Heart left ventricle (tissue), 13 donors: ENCODE data around the gene ZDHHC3.

Experiments
- CTCF ChIP-seq, 12 donors: fragments of 200-600 bp; sonication (generic) in 4 of 12; IDR thresholded peaks; one replicate each; pipeline versions ENCODE4 v1.5.0 to v1.8.0; 2018 to 2022; ENCODE audit warnings: antibody characterized with exemption in 12 of 12, mild to moderate bottlenecking in 5 of 12
- POLR2A ChIP-seq, 2 donors: fragments of 450-650 bp; IDR thresholded peaks; one replicate each; pipeline ENCODE4 v1.6.1; 2017; ENCODE audit warnings: antibody characterized with exemption in 2 of 2, mild to moderate bottlenecking in 2 of 2, moderate library complexity in 2 of 2
- donor health status: ischemic (EF 13 %, LVEDD 7.1; RV severe dilation, severe dysfunction).
- donor health status: DM: no; HTN: yes; CAD: no.
- donor health status: DM: no; HTN: no; CAD: no.
- donor health status: ischemic (EF 25% LVEDD 6.9; RV normal size, moderate dysfunction).
- donor health status: ischemic (EF 25% LVEDD 5.7; RV mildly dilated, moderate dysfunction).
- donor health status: ischemic (EF 35%, LVEDD 5.7; RV mildly dilated, moderate dysfunction).
- donor health status: nonischemic (EF 11% LVEDD 7.7; RV severe dilation, severe dysfunction).
- donor health status: DM: yes; HTN: yes; CAD: no.
- donor health status: PGD.
- donor health status: ischemic (EF 29% LVEDD 5.4; RV normal size, mild dysfunction).
- donor health status: nonischemic (EF 23%, LVEDD 6.1; RV moderate dilation, normal function).

- TF ChIP-seq CTCF (IDR thresholded peaks at IDR 0.05) (no peak), POLR2A (IDR thresholded peaks at IDR 0.05) (no peak)
Observed at GRCh38 chr3:44926172-44926571, 49.8 kb downstream of the ZDHHC3 start.
